ENCODE data around the gene CCL5. TPM values are rescaled to one million over a fixed set of nuclear protein-coding genes. Genes with fewer than 3 reads are reported as not detected.

CCL5 gene
- polyA plus RNA-seq, 2 of the 4 experiments (the other 2 are of a cell fraction): 0.12 to 0.31 TPM

DNA sequence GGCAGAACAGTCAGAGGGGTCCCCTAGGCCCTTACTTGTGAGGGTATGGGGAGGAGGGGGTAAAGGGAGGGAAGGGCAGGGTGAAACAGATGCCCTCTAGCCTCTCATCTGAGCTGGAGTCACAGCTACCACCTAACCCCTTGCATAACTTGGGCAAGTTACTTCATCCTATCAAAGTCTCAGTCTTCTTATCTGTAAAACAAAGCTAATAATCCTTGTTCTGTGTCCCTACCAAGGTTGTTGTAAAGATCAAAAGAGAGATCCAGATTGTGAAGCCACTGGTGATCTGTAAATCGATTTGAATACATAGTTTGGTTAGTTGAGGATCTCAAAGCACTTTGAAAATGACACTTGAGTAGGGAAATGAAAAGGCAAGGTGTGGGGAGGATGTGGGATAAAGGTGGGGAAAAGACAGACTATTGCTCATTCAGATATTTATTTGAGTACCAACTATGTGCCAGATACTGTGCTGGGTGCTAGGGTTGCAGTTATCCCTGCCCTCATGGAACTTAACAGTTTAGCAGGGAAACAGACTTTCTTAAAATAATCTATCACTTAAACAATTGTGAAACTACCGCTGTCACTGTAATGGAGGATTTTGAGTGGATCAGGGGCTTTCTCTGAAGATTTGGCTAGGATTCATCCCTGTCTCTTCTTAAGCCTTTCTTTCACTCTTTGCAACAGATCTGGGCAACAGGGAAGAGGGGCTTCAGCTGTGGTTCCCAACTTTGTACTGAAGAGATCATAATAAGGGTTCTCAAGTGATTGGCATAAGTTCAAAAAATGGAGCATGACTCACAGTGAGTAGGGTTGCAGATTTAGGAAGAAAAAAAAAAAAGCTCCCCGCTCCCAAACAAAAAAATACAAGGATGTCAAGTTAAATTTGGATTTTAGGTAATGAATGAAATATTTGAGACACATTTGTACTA is 14.5 kb downstream of the CCL5 start:
- CTCF ChIA-PET: interaction anchor here (0.6 to 6.3 kb wide), 5 partner anchors 11 to 854 kb away, joined by 3 to 41 read pairs (median 3); no protein-coding TSS in a partner anchor
- H3K4me2 ChIP-seq: no peak overlapping the region
- ATAC-seq (no peak), FAIRE-seq (no peak), DNase-seq (ENCODE audit: low read depth in 1 of 2, low spot score in 1 of 2) (no peak)
- POLR2A ChIA-PET: interaction anchor here (0.6 kb wide), 1 partner anchor 89 kb away, joined by 3 read pairs; no protein-coding TSS in a partner anchor
- WGBS (ENCODE audit: missing lambda C conversion rate): 58% methylated on average over 3 of the region's 3 CpGs
- TF ChIP-seq CHD4 (IDR thresholded peaks at IDR 0.05; ENCODE audit: borderline replicate concordance) (no peak), FOSL2 (IDR thresholded peaks at IDR 0.05) (no peak), FOSL2 (CRISPR knock-in tag; IDR thresholded peaks at IDR 0.05) (peak; percentile 10; the same call in 1 of the 2 replicates)
- H3K9me3 ChIP-seq: no peaks in the 10 kb centered on the region
- H3K27ac ChIP-seq: no peak overlapping the region
- H3K4me1 ChIP-seq: peaks cover 9% of the 10 kb centered on the region; the same call in 2 of the 3 replicates
- no peak overlapping the region for H3K4me3 ChIP-seq

DNA sequence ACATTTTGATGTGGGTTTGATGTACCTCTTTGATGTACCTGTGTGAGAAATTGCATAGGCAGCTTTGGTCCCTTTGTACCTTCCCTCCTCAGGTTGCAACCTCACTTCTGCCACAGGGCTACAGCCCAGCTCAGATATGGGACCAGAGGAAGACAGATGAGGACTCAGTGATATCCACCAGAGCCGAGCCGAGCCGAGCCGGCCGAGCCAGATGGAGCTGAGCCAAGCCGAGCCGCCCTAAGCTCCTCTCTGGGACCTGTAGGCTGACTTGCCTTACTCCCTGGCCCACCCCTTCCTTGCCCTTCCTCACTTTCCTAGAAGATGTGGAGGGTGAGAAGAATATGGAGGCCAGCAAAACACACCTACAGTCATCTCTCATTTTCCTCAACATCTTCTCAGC is 15.3 kb downstream of the CCL5 start:
- ChIA-PET CTCF (interaction anchor here (0.9 to 6.3 kb wide), 3 partner anchors 13 to 60 kb away, joined by 3 to 41 read pairs (median 5); no protein-coding TSS in a partner anchor), POLR2A (no interaction called here)
- TF ChIP-seq, protein P1, sequence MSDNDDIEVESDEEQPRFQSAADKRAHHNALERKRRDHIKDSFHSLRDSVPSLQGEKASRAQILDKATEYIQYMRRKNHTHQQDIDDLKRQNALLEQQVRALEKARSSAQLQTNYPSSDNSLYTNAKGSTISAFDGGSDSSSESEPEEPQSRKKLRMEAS (IDR thresholded peaks at IDR 0.05): no peak
- TF ChIP-seq ZC3H11A (IDR thresholded peaks at IDR 0.05): no peak
- H3K4me3 ChIP-seq: no peak overlapping the region
- 90% methylated on average over 7 of the region's 7 CpGs for WGBS (ENCODE audit: missing lambda C conversion rate)
- no peak overlapping the region for H3K4me2 ChIP-seq
- peaks cover 9% of the 10 kb centered on the region; the same call in 2 of the 3 replicates for H3K4me1 ChIP-seq
- FAIRE-seq (no peak), ATAC-seq (no peak), DNase-seq (ENCODE audit: low read depth in 1 of 2, low spot score in 1 of 2) (no peak)
- no peaks in the 10 kb centered on the region for H3K9me3 ChIP-seq
- no peak overlapping the region for H3K27ac ChIP-seq

DNA sequence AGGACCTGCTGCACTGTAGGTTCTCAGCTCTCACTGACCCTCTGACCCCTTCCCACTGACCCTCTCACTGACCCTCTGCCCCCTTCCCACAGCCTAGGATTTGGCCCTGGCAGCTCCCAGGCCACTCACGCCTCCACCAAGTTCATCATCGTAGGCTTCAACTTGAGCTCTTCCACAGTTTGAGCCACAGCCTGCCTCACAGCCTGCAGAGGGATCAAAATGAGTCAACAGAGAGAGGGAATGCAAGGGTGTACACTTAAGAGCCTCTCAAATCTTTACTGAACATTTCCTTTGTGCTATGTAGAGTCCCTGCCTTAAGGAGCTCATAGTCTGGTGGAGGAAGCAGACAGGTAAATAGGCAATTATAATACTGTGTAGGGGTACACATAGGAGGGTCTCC is 23.6 kb downstream of the CCL5 start:
- ATAC-seq: no peak; a peak in 1 of 6 replicates

DNA sequence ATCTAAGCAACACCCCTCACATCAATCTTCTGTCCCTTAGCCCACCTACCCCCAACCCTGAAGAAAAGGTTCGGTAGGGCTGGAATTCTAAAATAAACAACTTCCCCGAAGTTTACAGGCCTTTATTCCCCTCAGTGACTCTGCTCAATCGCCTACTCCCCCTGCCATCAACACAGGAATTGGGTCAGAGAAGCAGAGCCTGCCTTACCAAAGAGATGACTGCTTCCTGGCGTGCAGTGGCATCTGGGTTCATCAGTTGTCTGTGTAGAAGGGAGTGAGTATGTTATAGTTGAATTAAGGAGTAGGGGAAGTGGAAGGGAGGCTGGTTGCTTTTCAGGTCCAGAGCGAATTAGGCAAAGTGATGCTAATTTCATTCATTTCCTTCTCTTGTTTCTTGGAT is 24.2 kb downstream of the CCL5 start:
- ATAC-seq (no peak), FAIRE-seq (no peak), DNase-seq (ENCODE audit: low read depth in 1 of 2, low spot score in 1 of 2) (no peak)
- Histone ChIP-seq H3K4me2 (no peak overlapping the region), H3K9me3 (no peaks in the 10 kb centered on the region), H3K27ac (no peak overlapping the region), H3K4me3 (no peak overlapping the region), H3K4me1 (no peaks in the 10 kb centered on the region)
- POLR2A ChIA-PET: no interaction called here
- CTCF ChIA-PET: interaction anchor here (0.6 to 3.2 kb wide), 3 partner anchors 14 to 109 kb away, joined by 3 to 14 read pairs (median 8); no protein-coding TSS in a partner anchor
- 84% methylated on average over 5 of the region's 5 CpGs for WGBS (ENCODE audit: missing lambda C conversion rate)
- TF ChIP-seq RFX5 (IDR thresholded peaks at IDR 0.05): no peak
- no peak for TF ChIP-seq TP53 (CRISPR knock-in tag; IDR thresholded peaks at IDR 0.05)
- TF ChIP-seq CHD2 (IDR thresholded peaks at IDR 0.05; ENCODE audit: low read length, partially characterized antibody): no peak
- TF ChIP-seq, protein P2, sequence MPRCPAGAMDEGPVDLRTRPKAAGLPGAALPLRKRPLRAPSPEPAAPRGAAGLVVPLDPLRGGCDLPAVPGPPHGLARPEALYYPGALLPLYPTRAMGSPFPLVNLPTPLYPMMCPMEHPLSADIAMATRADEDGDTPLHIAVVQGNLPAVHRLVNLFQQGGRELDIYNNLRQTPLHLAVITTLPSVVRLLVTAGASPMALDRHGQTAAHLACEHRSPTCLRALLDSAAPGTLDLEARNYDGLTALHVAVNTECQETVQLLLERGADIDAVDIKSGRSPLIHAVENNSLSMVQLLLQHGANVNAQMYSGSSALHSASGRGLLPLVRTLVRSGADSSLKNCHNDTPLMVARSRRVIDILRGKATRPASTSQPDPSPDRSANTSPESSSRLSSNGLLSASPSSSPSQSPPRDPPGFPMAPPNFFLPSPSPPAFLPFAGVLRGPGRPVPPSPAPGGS (IDR thresholded peaks at IDR 0.05): no peak
- no peak for TF ChIP-seq JUNB (IDR thresholded peaks at IDR 0.05)
- TF ChIP-seq, protein P3, sequence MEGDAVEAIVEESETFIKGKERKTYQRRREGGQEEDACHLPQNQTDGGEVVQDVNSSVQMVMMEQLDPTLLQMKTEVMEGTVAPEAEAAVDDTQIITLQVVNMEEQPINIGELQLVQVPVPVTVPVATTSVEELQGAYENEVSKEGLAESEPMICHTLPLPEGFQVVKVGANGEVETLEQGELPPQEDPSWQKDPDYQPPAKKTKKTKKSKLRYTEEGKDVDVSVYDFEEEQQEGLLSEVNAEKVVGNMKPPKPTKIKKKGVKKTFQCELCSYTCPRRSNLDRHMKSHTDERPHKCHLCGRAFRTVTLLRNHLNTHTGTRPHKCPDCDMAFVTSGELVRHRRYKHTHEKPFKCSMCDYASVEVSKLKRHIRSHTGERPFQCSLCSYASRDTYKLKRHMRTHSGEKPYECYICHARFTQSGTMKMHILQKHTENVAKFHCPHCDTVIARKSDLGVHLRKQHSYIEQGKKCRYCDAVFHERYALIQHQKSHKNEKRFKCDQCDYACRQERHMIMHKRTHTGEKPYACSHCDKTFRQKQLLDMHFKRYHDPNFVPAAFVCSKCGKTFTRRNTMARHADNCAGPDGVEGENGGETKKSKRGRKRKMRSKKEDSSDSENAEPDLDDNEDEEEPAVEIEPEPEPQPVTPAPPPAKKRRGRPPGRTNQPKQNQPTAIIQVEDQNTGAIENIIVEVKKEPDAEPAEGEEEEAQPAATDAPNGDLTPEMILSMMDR (IDR thresholded peaks at IDR 0.05): no peak
- TF ChIP-seq, protein P4, sequence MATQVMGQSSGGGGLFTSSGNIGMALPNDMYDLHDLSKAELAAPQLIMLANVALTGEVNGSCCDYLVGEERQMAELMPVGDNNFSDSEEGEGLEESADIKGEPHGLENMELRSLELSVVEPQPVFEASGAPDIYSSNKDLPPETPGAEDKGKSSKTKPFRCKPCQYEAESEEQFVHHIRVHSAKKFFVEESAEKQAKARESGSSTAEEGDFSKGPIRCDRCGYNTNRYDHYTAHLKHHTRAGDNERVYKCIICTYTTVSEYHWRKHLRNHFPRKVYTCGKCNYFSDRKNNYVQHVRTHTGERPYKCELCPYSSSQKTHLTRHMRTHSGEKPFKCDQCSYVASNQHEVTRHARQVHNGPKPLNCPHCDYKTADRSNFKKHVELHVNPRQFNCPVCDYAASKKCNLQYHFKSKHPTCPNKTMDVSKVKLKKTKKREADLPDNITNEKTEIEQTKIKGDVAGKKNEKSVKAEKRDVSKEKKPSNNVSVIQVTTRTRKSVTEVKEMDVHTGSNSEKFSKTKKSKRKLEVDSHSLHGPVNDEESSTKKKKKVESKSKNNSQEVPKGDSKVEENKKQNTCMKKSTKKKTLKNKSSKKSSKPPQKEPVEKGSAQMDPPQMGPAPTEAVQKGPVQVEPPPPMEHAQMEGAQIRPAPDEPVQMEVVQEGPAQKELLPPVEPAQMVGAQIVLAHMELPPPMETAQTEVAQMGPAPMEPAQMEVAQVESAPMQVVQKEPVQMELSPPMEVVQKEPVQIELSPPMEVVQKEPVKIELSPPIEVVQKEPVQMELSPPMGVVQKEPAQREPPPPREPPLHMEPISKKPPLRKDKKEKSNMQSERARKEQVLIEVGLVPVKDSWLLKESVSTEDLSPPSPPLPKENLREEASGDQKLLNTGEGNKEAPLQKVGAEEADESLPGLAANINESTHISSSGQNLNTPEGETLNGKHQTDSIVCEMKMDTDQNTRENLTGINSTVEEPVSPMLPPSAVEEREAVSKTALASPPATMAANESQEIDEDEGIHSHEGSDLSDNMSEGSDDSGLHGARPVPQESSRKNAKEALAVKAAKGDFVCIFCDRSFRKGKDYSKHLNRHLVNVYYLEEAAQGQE (IDR thresholded peaks at IDR 0.05): no peak
- no peak for TF ChIP-seq FOSL2 (IDR thresholded peaks at IDR 0.05)
- TF ChIP-seq FOSL2 (CRISPR knock-in tag; IDR thresholded peaks at IDR 0.05): no peak
- no peak for TF ChIP-seq CEBPB (IDR thresholded peaks at IDR 0.05)
- no peak for TF ChIP-seq EHF (CRISPR knock-in tag; IDR thresholded peaks at IDR 0.05)
- TF ChIP-seq, protein P5, sequence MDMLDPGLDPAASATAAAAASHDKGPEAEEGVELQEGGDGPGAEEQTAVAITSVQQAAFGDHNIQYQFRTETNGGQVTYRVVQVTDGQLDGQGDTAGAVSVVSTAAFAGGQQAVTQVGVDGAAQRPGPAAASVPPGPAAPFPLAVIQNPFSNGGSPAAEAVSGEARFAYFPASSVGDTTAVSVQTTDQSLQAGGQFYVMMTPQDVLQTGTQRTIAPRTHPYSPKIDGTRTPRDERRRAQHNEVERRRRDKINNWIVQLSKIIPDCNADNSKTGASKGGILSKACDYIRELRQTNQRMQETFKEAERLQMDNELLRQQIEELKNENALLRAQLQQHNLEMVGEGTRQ (IDR thresholded peaks at IDR 0.05): no peak
- TF ChIP-seq RNF2 (IDR thresholded peaks at IDR 0.05; ENCODE audit: borderline replicate concordance, low read depth): no peak

More for the DNA sequence above, 23.6 kb downstream of the CCL5 start:
- FAIRE-seq (no peak), DNase-seq (ENCODE audit: low read depth in 1 of 2, low spot score in 1 of 2) (no peak)
- Histone ChIP-seq H3K9me3 (no peaks in the 10 kb centered on the region), H3K4me2 (no peak overlapping the region), H3K4me3 (no peak overlapping the region), H3K27ac (no peak overlapping the region), H3K4me1 (no peaks in the 10 kb centered on the region)
- ChIA-PET POLR2A (no interaction called here), CTCF (interaction anchor here (0.6 to 3.2 kb wide), 5 partner anchors 8 to 107 kb away, joined by 3 to 14 read pairs (median 6); no protein-coding TSS in a partner anchor)
- TF ChIP-seq SREBF2 (IDR thresholded peaks at IDR 0.05): no peak
- no peak for TF ChIP-seq TP53 (CRISPR knock-in tag; IDR thresholded peaks at IDR 0.05)
- TF ChIP-seq CHD2 (IDR thresholded peaks at IDR 0.05; ENCODE audit: low read length, partially characterized antibody): no peak
- TF ChIP-seq, protein P5 (IDR thresholded peaks at IDR 0.05): no peak
- no peak for TF ChIP-seq MAZ (IDR thresholded peaks at IDR 0.05; ENCODE audit: borderline replicate concordance, low read depth, low read length)
- WGBS (ENCODE audit: missing lambda C conversion rate): 96% methylated on average over 2 of the region's 2 CpGs

All from A549 (cell line).